C4-2B (cell line): Measurements from ENCODE around the gene LRRC26.

Experiments
- CTCF ChIP-seq: fragments of 450-650 bp; conservative IDR thresholded peaks from 2 replicates; pipeline ENCODE4 v1.5.1; 2017; ENCODE audit warnings: mild to moderate bottlenecking
- ZFX ChIP-seq: fragments of 450-650 bp; IDR thresholded peaks from 2 replicates; pipeline ENCODE4 v1.6.1; 2017

- TF ChIP-seq CTCF (no peak), ZFX (no peak)
Observed at GRCh38 chr9:137149942-137150616, 19.8 kb downstream of the LRRC26 start.
